GM12865 (cell line): ENCODE results near the gene AP2M1.

Experiments used
- DNase-seq: peaks from one replicate; pipeline ENCODE4 v3.0.0; 2010; ENCODE audit warnings: low read depth
- H3K4me3 ChIP-seq: 2 replicates; pipeline ENCODE4 v1.5.1; 2011; ENCODE audit warnings: mild to moderate bottlenecking, low read depth, low read length, control low read depth
- CTCF ChIP-seq: IDR thresholded peaks from 2 replicates; pipeline ENCODE4 v1.5.1; 2011; ENCODE audit warnings: low read length, control low read depth, low read depth, inconsistent platforms; ENCODE audit not compliant: insufficient read depth; ENCODE audit errors: missing control alignments

The AP2M1 gene

GRCh38 chr3:184186902-184187207 is 12.2 kb downstream of the AP2M1 start:
- no peak for TF ChIP-seq CTCF
- DNase-seq, result no peak
- peak overlapping the region; percentile 69 for H3K4me3 ChIP-seq

- no peak for DNase-seq
- H3K4me3 ChIP-seq, result no peak overlapping the region
- no peak for TF ChIP-seq CTCF
These were observed 13.4 kb downstream of the AP2M1 start for GRCh38 chr3:184188080-184188479.

- no peak overlapping the region for H3K4me3 ChIP-seq
- no peak for TF ChIP-seq CTCF
- no peak for DNase-seq
These were observed 14.8 kb downstream of the AP2M1 start for GRCh38 chr3:184189421-184189820.

GRCh38 chr3:184192889-184193288 is 18.2 kb downstream of the AP2M1 start:
- no peak overlapping the region for H3K4me3 ChIP-seq
- no peak for DNase-seq
- TF ChIP-seq CTCF, result no peak

GRCh38 chr3:184193991-184194539 is 19.4 kb downstream of the AP2M1 start:
- H3K4me3 ChIP-seq, result no peak overlapping the region
- no peak for TF ChIP-seq CTCF
- DNase-seq, result no peak

- no peak for DNase-seq
- H3K4me3 ChIP-seq, result no peak overlapping the region
- TF ChIP-seq CTCF, result no peak
These were observed 21.9 kb downstream of the AP2M1 start for GRCh38 chr3:184196536-184196935.

- TF ChIP-seq CTCF, result no peak
- no peak for DNase-seq
- H3K4me3 ChIP-seq, result no peak overlapping the region
These were observed 23.9 kb downstream of the AP2M1 start for GRCh38 chr3:184198509-184198908.
